BJ (cell line): ENCODE results near the gene EP400. TPM values are rescaled to one million over a fixed set of nuclear protein-coding genes. Genes with fewer than 3 reads are reported as not detected.

Source experiments
- CTCF ChIA-PET: fragments of 350-600 bp; formaldehyde crosslinking; extraction: SDS; loops from one replicate; lab custom pipeline; 2021; ENCODE audit warnings: antibody characterized with exemption, inconsistent platforms; lab: Yijun Ruan, JAX
- POLR2A ChIA-PET: fragments of 300-600 bp; sonication (Branson Sonifier 250); formaldehyde crosslinking; extraction: SDS; loops from one replicate; lab custom pipeline; 2021; ENCODE audit warnings: antibody characterized with exemption; lab: Charles Lee
- DNase-seq: peaks from one replicate; pipeline ENCODE4 v3.0.0-alpha.2; 2011; ENCODE audit warnings: low read depth
- H3K27me3 ChIP-seq: 2 replicates; pipeline ENCODE4 v1.6.0; 2011; ENCODE audit warnings: low read length; ENCODE audit not compliant: control insufficient read depth, insufficient read depth
- H3K36me3 ChIP-seq: 2 replicates; pipeline ENCODE4 v1.5.1; 2011; ENCODE audit warnings: low read length; ENCODE audit not compliant: control insufficient read depth, insufficient read depth
- H3K4me3 ChIP-seq: 2 replicates; pipeline ENCODE4 v1.5.1; 2011; ENCODE audit warnings: low read depth, mild to moderate bottlenecking, control low read depth, low read length
- CTCF ChIP-seq: IDR thresholded peaks from 2 replicates; pipeline ENCODE4 v1.5.1; 2011; ENCODE audit warnings: low read depth, mild to moderate bottlenecking, control low read depth, inconsistent platforms, low read length, moderate library complexity; ENCODE audit not compliant: insufficient read depth
- polyA plus RNA-seq: library from polyadenylated mRNA; depleted of rRNA; stranded (reverse); fragments of >200 nt; gene quantifications from 2 replicates; pipeline ENCODE4 v1.2.3, GENCODE V29; 2011

Gene EP400
- polyA plus RNA-seq, 1 experiment, result 2.5 TPM

GRCh38 chr12:132118876-132119275 is 169.1 kb downstream of the EP400 start:
- peaks cover 18% of the 10 kb centered on the region for H3K36me3 ChIP-seq
- POLR2A ChIA-PET, result no interaction called here
- TF ChIP-seq CTCF, result no peak
- DNase-seq, result no peak
- CTCF ChIA-PET, result no interaction called here
- H3K4me3 ChIP-seq, result no peak overlapping the region
- H3K27me3 ChIP-seq, result no peaks in the 10 kb centered on the region

GRCh38 chr12:132121283-132121682 is 171.5 kb downstream of the EP400 start:
- POLR2A ChIA-PET, result no interaction called here
- DNase-seq, result no peak
- CTCF ChIA-PET, result no interaction called here
- H3K27me3 ChIP-seq, result no peaks in the 10 kb centered on the region
- TF ChIP-seq CTCF, result no peak
- peaks cover 19% of the 10 kb centered on the region for H3K36me3 ChIP-seq
- no peak overlapping the region for H3K4me3 ChIP-seq

GRCh38 chr12:132123970-132124765 is 174.4 kb downstream of the EP400 start:
- Histone ChIP-seq H3K27me3 (no peaks in the 10 kb centered on the region), H3K4me3 (no peak overlapping the region), H3K36me3 (peaks cover 24% of the 10 kb centered on the region)
- POLR2A ChIA-PET, result no interaction called here
- no peak for TF ChIP-seq CTCF
- CTCF ChIA-PET, result no interaction called here
- no peak for DNase-seq

- POLR2A ChIA-PET, result no interaction called here
- no peak for DNase-seq
- TF ChIP-seq CTCF, result no peak
- Histone ChIP-seq H3K36me3 (peaks cover 24% of the 10 kb centered on the region), H3K27me3 (no peaks in the 10 kb centered on the region), H3K4me3 (no peak overlapping the region)
- CTCF ChIA-PET, result no interaction called here
These were observed 175.2 kb downstream of the EP400 start for GRCh38 chr12:132124766-132125425.

GRCh38 chr12:132125736-132126135 is 176.0 kb downstream of the EP400 start:
- TF ChIP-seq CTCF, result no peak
- Histone ChIP-seq H3K4me3 (no peak overlapping the region), H3K36me3 (peaks cover 22% of the 10 kb centered on the region), H3K27me3 (no peaks in the 10 kb centered on the region)
- no peak for DNase-seq
- CTCF ChIA-PET, result no interaction called here
- POLR2A ChIA-PET, result no interaction called here
